Testis (tissue), 3 donors: ENCODE results near the gene UNC80. TPM values are rescaled to one million over a fixed set of nuclear protein-coding genes. Genes with fewer than 3 reads are reported as not detected.

ENCODE experiments used
- DNase-seq: peaks from one replicate; pipeline ENCODE4 v3.0.0-alpha.2; 2019
- H3K27ac ChIP-seq, 2 donors: fragments of 200-600 bp; sonication (generic); one replicate each; pipeline ENCODE4 v1.5.1; 2019
- H3K27me3 ChIP-seq: fragments of 200-600 bp; sonication (generic); one replicate; pipeline ENCODE4 v1.5.1; 2019
- H3K36me3 ChIP-seq: fragments of 200-600 bp; sonication (generic); one replicate; pipeline ENCODE4 v1.5.1; 2017; ENCODE audit warnings: low read depth; ENCODE audit errors: missing control alignments
- H3K4me1 ChIP-seq: fragments of 200-600 bp; sonication (generic); one replicate; pipeline ENCODE4 v1.5.1; 2019
- H3K4me3 ChIP-seq, 2 donors: fragments of 200-600 bp; sonication (generic); one replicate each; pipeline ENCODE4 v1.5.1; 2017 to 2019
- H3K9me3 ChIP-seq: fragments of 200-600 bp; sonication (generic); one replicate; pipeline ENCODE4 v1.5.1; 2017
- CTCF ChIP-seq, 3 experiments: fragments of 450-650 bp in 2 of 3; fragments of 200-600 bp in 1 of 3; sonication (generic) in 1 of 3; IDR thresholded peaks; one replicate each; pipeline ENCODE4 v1.5.1; 2016 to 2019; ENCODE audit warnings: antibody characterized with exemption in 3 of 3, mild to moderate bottlenecking in 2 of 3, moderate library complexity in 1 of 3
- POLR2A ChIP-seq: fragments of 450-650 bp; IDR thresholded peaks from one replicate; pipeline ENCODE4 v1.6.1; 2017; ENCODE audit warnings: antibody characterized with exemption, mild to moderate bottlenecking, moderate library complexity
- WGBS, 2 donors: methylation state at CpG; one replicate each; pipeline ENCODE4 v1.1.5; 2018; 5-methylcytosine and 5-hydroxymethylcytosine counted together
- intact Hi-C: fragments of 100-400 bp; cut with DNase I; formaldehyde crosslinking; loops from one replicate; pipeline ENCODE4 v1.15.1; 2023; ENCODE audit warnings: low total_unique reads
- polyA plus RNA-seq: library from polyadenylated mRNA; stranded (reverse); fragments of 350-450 nt; fragmentation: Illumina TruSeq; extraction: RNeasy Lipid Tissue Mini Kit (QIAGEN cat#74804); gene quantifications from one replicate; pipeline ENCODE4 v1.2.3, GENCODE V29; 2014; ENCODE audit warnings: low read depth, low replicate concordance; ENCODE audit not compliant: insufficient read depth
- total RNA-seq, 2 donors: library from RNA; depleted of rRNA; stranded (reverse); fragments of >200 nt; gene quantifications; one replicate each; pipeline ENCODE4 v1.2.3, GENCODE V29; 2016

Gene UNC80
- total and polyA plus RNA-seq, 3 donors from 2014 or later: 8.2 to 46.1 (median 34.8) TPM

- H3K9me3 ChIP-seq: no peaks in the 10 kb centered on the region
- H3K4me3 ChIP-seq: no peak overlapping the region
- H3K27me3 ChIP-seq: no peaks in the 10 kb centered on the region
- TF ChIP-seq CTCF (IDR thresholded peaks at IDR 0.05) (no peak), POLR2A (no peak)
- peaks cover 3% of the 10 kb centered on the region for H3K4me1 ChIP-seq
- H3K27ac ChIP-seq: no peak overlapping the region
- no peaks in the 10 kb centered on the region for H3K36me3 ChIP-seq
- DNase-seq: no peak
- intact Hi-C loops: no loop called here
- WGBS, 2 donors: 66 to 82% methylated on average over 3 of the region's 3 CpGs
These were observed 164.6 kb downstream of the UNC80 start for GRCh38 chr2:209936106-209936666.

- no peak for DNase-seq
- no peak for TF ChIP-seq CTCF (IDR thresholded peaks at IDR 0.05)
- TF ChIP-seq POLR2A: no peak
- H3K36me3 ChIP-seq: no peaks in the 10 kb centered on the region
- no peaks in the 10 kb centered on the region for H3K27me3 ChIP-seq
- no peak overlapping the region for H3K27ac ChIP-seq
- no peak overlapping the region for H3K4me3 ChIP-seq
- intact Hi-C loops: no loop called here
- peaks cover 4% of the 10 kb centered on the region for H3K4me1 ChIP-seq
- no peaks in the 10 kb centered on the region for H3K9me3 ChIP-seq
These were observed 166.3 kb downstream of the UNC80 start for GRCh38 chr2:209937893-209938292.

GRCh38 chr2:209938906-209939305, 167.3 kb downstream of the UNC80 start:
- no peaks in the 10 kb centered on the region for H3K27me3 ChIP-seq
- H3K4me3 ChIP-seq: no peak overlapping the region
- TF ChIP-seq CTCF (IDR thresholded peaks at IDR 0.05) (no peak), POLR2A (no peak)
- no peaks in the 10 kb centered on the region for H3K9me3 ChIP-seq
- DNase-seq: no peak
- no peaks in the 10 kb centered on the region for H3K36me3 ChIP-seq
- peaks cover 4% of the 10 kb centered on the region for H3K4me1 ChIP-seq
- 67 to 83% methylated on average over 1 of the region's 1 CpG for WGBS, 2 donors
- intact Hi-C loops: no loop called here
- no peak overlapping the region for H3K27ac ChIP-seq

- Histone ChIP-seq H3K9me3 (no peaks in the 10 kb centered on the region), H3K4me3 (no peak overlapping the region), H3K27me3 (no peaks in the 10 kb centered on the region), H3K36me3 (no peaks in the 10 kb centered on the region), H3K27ac (no peak overlapping the region), H3K4me1 (peaks cover 4% of the 10 kb centered on the region)
- TF ChIP-seq POLR2A: no peak
- no peak for TF ChIP-seq CTCF (IDR thresholded peaks at IDR 0.05)
- no peak for DNase-seq
- WGBS, 2 donors: 51 to 59% methylated on average over 6 of the region's 6 CpGs
- intact Hi-C loops: no loop called here
These were observed 169.3 kb downstream of the UNC80 start for GRCh38 chr2:209940936-209941335.

GRCh38 chr2:209942426-209942825, 170.8 kb downstream of the UNC80 start:
- Histone ChIP-seq H3K27ac (no peak overlapping the region), H3K4me3 (no peak overlapping the region), H3K4me1 (peaks cover 4% of the 10 kb centered on the region), H3K27me3 (no peaks in the 10 kb centered on the region), H3K36me3 (no peaks in the 10 kb centered on the region), H3K9me3 (no peaks in the 10 kb centered on the region)
- no peak for TF ChIP-seq POLR2A
- no peak for TF ChIP-seq CTCF (IDR thresholded peaks at IDR 0.05)
- WGBS, 2 donors: 72 to 90% methylated on average over 2 of the region's 2 CpGs
- DNase-seq: no peak
- intact Hi-C loops: no loop called here
